ENCODE data around the gene DPP4.

- no peak for TF ChIP-seq EP300 (IDR thresholded peaks at IDR 0.05)
- no peak for TF ChIP-seq CTCF (IDR thresholded peaks at IDR 0.05)
These were observed 117.3 kb downstream of the DPP4 start for GRCh38 chr2:161956738-161957137.
